ENCODE results near the gene ITGB5.

- TF ChIP-seq CTCF (IDR thresholded peaks at IDR 0.05) (no peak), POLR2A (IDR thresholded peaks at IDR 0.05) (no peak), POLR2AphosphoS5 (IDR thresholded peaks at IDR 0.05; ENCODE audit: insufficient read depth in 1 of 2, low read depth in 1 of 2) (no peak)
Observed at GRCh38 chr3:124915254-124915653, 28.1 kb upstream of the ITGB5 start.
